Heart left ventricle (tissue), 16 donors: ENCODE results near the gene SH3YL1. TPM values are rescaled to one million over a fixed set of nuclear protein-coding genes. Genes with fewer than 3 reads are reported as not detected.

Source experiments
- ATAC-seq, 4 donors: fragments of 200-7000 bp; cut with Tn5 transposase; one replicate each; pipeline ENCODE4 v1.9.1; 2020 to 2022; ENCODE audit warnings: moderate library complexity in 4 of 4, mild to moderate bottlenecking in 3 of 4, moderate number of reproducible peaks in 1 of 4
- DNase-seq, 5 donors: peaks; one replicate each; pipeline ENCODE4 v3.0.0-alpha.2; 2020
- H3K27ac ChIP-seq, 12 donors: fragments of 200-600 bp; sonication (generic) in 4 of 12; one replicate each; pipeline versions ENCODE4 v1.5.0 to v1.8.0; 2016 to 2022; ENCODE audit warnings: mild to moderate bottlenecking in 2 of 12
- H3K27me3 ChIP-seq, 9 donors: fragments of 200-600 bp; sonication (generic) in 2 of 9; one replicate each; pipeline versions ENCODE4 v1.5.1 to v1.8.0; 2016 to 2022; ENCODE audit warnings: mild to moderate bottlenecking in 3 of 9
- H3K36me3 ChIP-seq, 9 donors: fragments of 200-600 bp; sonication (generic) in 2 of 9; one replicate each; pipeline versions ENCODE4 v1.5.0 to v1.8.0; 2018 to 2022; ENCODE audit warnings: mild to moderate bottlenecking in 2 of 9
- H3K4me1 ChIP-seq, 12 donors: fragments of 200-600 bp; sonication (generic) in 4 of 12; one replicate each; pipeline versions ENCODE4 v1.5.0 to v1.8.0; 2016 to 2022; ENCODE audit warnings: mild to moderate bottlenecking in 3 of 12
- H3K4me3 ChIP-seq, 12 donors: fragments of 200-600 bp; sonication (generic) in 4 of 12; one replicate each; pipeline versions ENCODE4 v1.5.0 to v1.8.0; 2017 to 2022; ENCODE audit warnings: mild to moderate bottlenecking in 9 of 12, moderate library complexity in 4 of 12
- H3K9me3 ChIP-seq, 12 donors: fragments of 200-600 bp; sonication (generic) in 4 of 12; one replicate each; pipeline versions ENCODE4 v1.5.0 to v1.8.0; 2016 to 2022; ENCODE audit warnings: mild to moderate bottlenecking in 1 of 12
- POLR2A ChIP-seq, 2 donors: fragments of 450-650 bp; IDR thresholded peaks; one replicate each; pipeline ENCODE4 v1.6.1; 2017; ENCODE audit warnings: antibody characterized with exemption in 2 of 2, mild to moderate bottlenecking in 2 of 2, moderate library complexity in 2 of 2
- WGBS, 4 donors: extraction: QIAGEN DNeasy Blood & Tissue Kit in 2 of 4; methylation state at CpG; one replicate each; pipeline versions ENCODE4 v1.1.5 to v1.1.7; 2013 to 2018; 5-methylcytosine and 5-hydroxymethylcytosine counted together
- intact Hi-C, 10 donors: fragments of 100-400 bp; cut with DNase I; formaldehyde crosslinking; loops; one replicate each; pipeline versions ENCODE4 v1.11.1 to v1.14.2; 2022
- polyA plus RNA-seq, 2 donors: library from polyadenylated mRNA; stranded (reverse); fragments of 200-250 nt; gene quantifications; one replicate each; pipeline ENCODE4 v1.2.3, GENCODE V29; 2013
- total RNA-seq, 9 donors: library from RNA; depleted of rRNA in 2 of 9; stranded (reverse); fragments of >200 nt in 2 of 9; fragmentation: NEBNext Ultra II Directional in 3 of 9; extraction: Animal tissue kit (Norgen Biotek cat#: 25700) in 3 of 9; gene quantifications; one replicate each; pipeline versions ENCODE4 v1.1.0 to v1.2.4, GENCODE V29; 2016 to 2023
- TF ChIP-seq, protein P1 (sequence below), 12 donors: fragments of 200-600 bp; sonication (generic) in 4 of 12; IDR thresholded peaks; one replicate each; pipeline versions ENCODE4 v1.5.0 to v1.8.0; 2018 to 2022; ENCODE audit warnings: antibody characterized with exemption in 12 of 12, mild to moderate bottlenecking in 5 of 12
- donor health status: ischemic (EF 13 %, LVEDD 7.1; RV severe dilation, severe dysfunction).
- donor health status: healthy with polysubstance abuse.
- donor health status: DM: no; HTN: yes; CAD: no.
- donor health status: DM: no; HTN: no; CAD: no.
- donor health status: ischemic (EF 25% LVEDD 6.9; RV normal size, moderate dysfunction).
- donor health status: ischemic (EF 25% LVEDD 5.7; RV mildly dilated, moderate dysfunction).
- donor health status: healthy.
- donor health status: DM: yes; HTN: yes; CAD: no.
- donor health status: ischemic (EF 35%, LVEDD 5.7; RV mildly dilated, moderate dysfunction).
- donor health status: nonischemic (EF 11% LVEDD 7.7; RV severe dilation, severe dysfunction).
- donor health status: DM: yes; HTN: yes; CAD: no.
- donor health status: PGD.
- donor health status: ischemic (EF 29% LVEDD 5.4; RV normal size, mild dysfunction).
- donor health status: nonischemic (EF 23%, LVEDD 6.1; RV moderate dilation, normal function).

SH3YL1 gene
- total and polyA plus RNA-seq, 11 donors, result 4.9 to 16.4 (median 10.5) TPM

- Histone ChIP-seq H3K4me3 (no peak overlapping the region), H3K36me3 (peaks cover 0 to 53% (median 50%) of the 10 kb centered on the region in 9 donors), H3K27ac (no peak overlapping the region), H3K27me3 (peaks cover 0 to 12% (median 2%) of the 10 kb centered on the region in 9 donors), H3K4me1 (peaks cover 0 to 29% (median 8%) of the 10 kb centered on the region in 12 donors), H3K9me3 (no peaks in the 10 kb centered on the region)
- 92 to 97% (median 96%) methylated on average over 12 of the region's 12 CpGs for WGBS, 4 donors
- ATAC-seq (no peak), DNase-seq (no peak)
- TF ChIP-seq, protein P1, sequence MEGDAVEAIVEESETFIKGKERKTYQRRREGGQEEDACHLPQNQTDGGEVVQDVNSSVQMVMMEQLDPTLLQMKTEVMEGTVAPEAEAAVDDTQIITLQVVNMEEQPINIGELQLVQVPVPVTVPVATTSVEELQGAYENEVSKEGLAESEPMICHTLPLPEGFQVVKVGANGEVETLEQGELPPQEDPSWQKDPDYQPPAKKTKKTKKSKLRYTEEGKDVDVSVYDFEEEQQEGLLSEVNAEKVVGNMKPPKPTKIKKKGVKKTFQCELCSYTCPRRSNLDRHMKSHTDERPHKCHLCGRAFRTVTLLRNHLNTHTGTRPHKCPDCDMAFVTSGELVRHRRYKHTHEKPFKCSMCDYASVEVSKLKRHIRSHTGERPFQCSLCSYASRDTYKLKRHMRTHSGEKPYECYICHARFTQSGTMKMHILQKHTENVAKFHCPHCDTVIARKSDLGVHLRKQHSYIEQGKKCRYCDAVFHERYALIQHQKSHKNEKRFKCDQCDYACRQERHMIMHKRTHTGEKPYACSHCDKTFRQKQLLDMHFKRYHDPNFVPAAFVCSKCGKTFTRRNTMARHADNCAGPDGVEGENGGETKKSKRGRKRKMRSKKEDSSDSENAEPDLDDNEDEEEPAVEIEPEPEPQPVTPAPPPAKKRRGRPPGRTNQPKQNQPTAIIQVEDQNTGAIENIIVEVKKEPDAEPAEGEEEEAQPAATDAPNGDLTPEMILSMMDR (IDR thresholded peaks at IDR 0.05), result no peak
- TF ChIP-seq POLR2A (IDR thresholded peaks at IDR 0.05), result no peak
- intact Hi-C loops, result no loop called here
These were observed 18.8 kb upstream of the SH3YL1 start for GRCh38 chr2:282371-283263.

DNA sequence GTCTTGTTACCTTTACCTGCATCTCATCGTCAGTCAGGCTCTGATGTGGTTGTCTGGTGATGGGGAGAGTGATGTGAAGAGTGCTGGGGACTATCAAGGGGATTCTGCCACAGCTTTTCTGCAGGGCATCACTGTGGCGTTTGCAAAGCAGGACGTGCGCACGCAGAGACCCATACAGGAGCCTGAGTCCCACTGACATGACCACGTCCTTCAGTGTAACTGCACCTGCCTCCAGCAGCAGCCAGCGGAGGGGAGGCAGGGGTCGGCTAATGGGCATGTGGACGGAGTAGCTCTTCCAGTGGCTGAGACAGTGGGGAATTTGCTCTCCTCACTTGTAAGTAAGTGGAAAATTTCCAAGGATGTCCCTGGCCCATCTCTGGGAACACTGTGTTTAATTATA lies 17.5 kb upstream of the SH3YL1 start:
- H3K4me1 ChIP-seq, result peaks cover 0 to 21% (median 0%) of the 10 kb centered on the region in 12 donors
- TF ChIP-seq, protein P1 (IDR thresholded peaks at IDR 0.05), result no peak
- no peak for TF ChIP-seq POLR2A (IDR thresholded peaks at IDR 0.05)
- DNase-seq (no peak), ATAC-seq (no peak)
- H3K4me3 ChIP-seq, result no peak overlapping the region
- H3K36me3 ChIP-seq, result peaks cover 0 to 65% (median 60%) of the 10 kb centered on the region in 9 donors
- intact Hi-C loops, result no loop called here
- H3K27ac ChIP-seq, result peak overlapping the region in 1 of 12 donors; percentile 10
- WGBS, 4 donors, result 97 to 98% (median 97%) methylated on average over 9 of the region's 9 CpGs
- H3K9me3 ChIP-seq, result no peaks in the 10 kb centered on the region
- H3K27me3 ChIP-seq, result no peaks in the 10 kb centered on the region

- Histone ChIP-seq H3K27me3 (no peaks in the 10 kb centered on the region), H3K36me3 (peaks cover 0 to 72% (median 67%) of the 10 kb centered on the region in 9 donors), H3K4me3 (no peak overlapping the region), H3K27ac (peak overlapping the region in 8 of 12 donors; percentile 10 to 63 (median 33)), H3K9me3 (no peaks in the 10 kb centered on the region), H3K4me1 (peaks cover 0 to 19% (median 0%) of the 10 kb centered on the region in 12 donors)
- intact Hi-C loops, result no loop called here
- 68 to 84% (median 73%) methylated on average over 7 of the region's 7 CpGs for WGBS, 4 donors
- DNase-seq (no peak), ATAC-seq (peak; percentile 48 to 71 (median 51))
- TF ChIP-seq, protein P1 (IDR thresholded peaks at IDR 0.05), result no peak
- no peak for TF ChIP-seq POLR2A (IDR thresholded peaks at IDR 0.05)
These were observed 16.8 kb upstream of the SH3YL1 start for GRCh38 chr2:280650-281110.

DNA sequence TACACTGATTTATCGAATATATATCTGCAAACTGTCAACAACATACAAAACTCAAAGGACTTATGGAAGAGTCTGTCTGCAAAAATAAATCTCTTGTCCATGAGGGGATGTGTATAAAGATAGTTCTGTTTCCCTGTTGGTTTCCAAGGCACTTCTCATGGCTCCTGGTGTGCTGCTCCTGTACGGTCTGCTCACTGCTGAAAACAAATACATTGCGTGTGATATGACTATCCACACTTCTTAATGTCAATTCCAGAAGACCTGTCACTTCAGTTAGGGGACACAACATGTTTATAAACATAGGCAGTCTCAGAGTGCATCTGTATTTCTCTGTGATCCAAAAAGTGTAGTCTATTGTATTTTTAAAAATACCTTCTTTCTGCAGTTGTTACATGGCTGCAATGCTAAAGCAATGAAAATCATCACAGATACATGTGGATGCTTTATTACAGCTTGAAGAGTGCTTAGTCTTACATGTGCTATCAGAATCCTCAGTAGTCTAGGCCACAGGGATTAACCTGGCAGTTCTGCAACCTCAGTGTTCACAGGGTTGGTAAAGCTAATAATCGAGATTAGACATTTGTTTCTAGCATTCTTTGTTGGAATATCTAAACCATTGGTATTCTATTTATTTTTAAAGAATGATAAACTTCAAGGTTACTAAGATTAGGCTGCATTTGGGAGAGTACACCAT lies 16.3 kb upstream of the SH3YL1 start:
- Histone ChIP-seq H3K4me1 (peaks cover 0 to 13% (median 0%) of the 10 kb centered on the region in 12 donors), H3K36me3 (peaks cover 0 to 78% (median 73%) of the 10 kb centered on the region in 9 donors), H3K4me3 (no peak overlapping the region), H3K9me3 (no peaks in the 10 kb centered on the region), H3K27ac (peak overlapping the region in 8 of 12 donors; percentile 10 to 63 (median 33)), H3K27me3 (no peaks in the 10 kb centered on the region)
- no peak for TF ChIP-seq POLR2A (IDR thresholded peaks at IDR 0.05)
- TF ChIP-seq, protein P1 (IDR thresholded peaks at IDR 0.05), result no peak
- 52 to 67% (median 60%) methylated on average over 4 of the region's 4 CpGs for WGBS, 4 donors
- intact Hi-C loops, result no loop called here
- ATAC-seq (peak in 3 of 4 donors; percentile 8 to 50 (median 38)), DNase-seq (no peak)
